ENCODE data around the gene SLC1A5. TPM values are rescaled to one million over a fixed set of nuclear protein-coding genes. Genes with fewer than 3 reads are reported as not detected.

SLC1A5 gene
- polyA plus RNA-seq, 3 donors = 34.6 to 64.9 (median 57.3) TPM

DNA sequence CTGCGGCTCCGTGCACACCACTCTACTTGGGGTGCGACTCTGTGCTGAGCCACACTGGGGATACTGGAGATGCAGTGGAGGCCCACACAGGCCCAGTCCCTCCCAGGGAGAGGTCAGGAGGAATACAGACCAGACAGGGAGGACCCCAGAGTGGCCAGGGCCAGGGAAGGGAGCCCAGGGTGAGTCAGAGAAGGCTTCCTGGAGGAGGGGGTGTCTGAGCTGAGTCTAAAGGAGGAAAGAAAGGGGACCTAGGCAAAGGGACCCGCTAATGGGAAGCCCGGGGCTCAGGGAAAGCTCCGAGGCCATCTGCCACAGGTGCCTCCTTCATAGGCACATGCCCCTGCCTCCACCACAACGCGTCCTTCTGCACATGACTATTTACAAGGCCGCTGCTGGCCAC lies 58.2 kb downstream of the SLC1A5 start:
- peak overlapping the region in 1 of 3 experiments; percentile 73 for H3K4me3 ChIP-seq (replicated peaks in 1 of 3; ENCODE audit: low read depth in 2 of 3, low read length in 3 of 3)
- Mint-ChIP-seq H3K36me3 (peaks cover 67 to 74% of the 10 kb centered on the region in 2 donors), H3K4me3 (no peak overlapping the region), H3K9me3 (peaks cover 0 to 2% (median 0%) of the 10 kb centered on the region in 7 donors), H3K4me1 (peaks cover 68% of the 10 kb centered on the region), H3K27me3 (ENCODE audit: low read depth in 3 of 3) (peaks cover 2% of the 10 kb centered on the region in 3 donors), H3K27ac (peak overlapping the region in 6 of 7 donors; percentile 50 to 99 (median 98))
- no peak overlapping the region for H3K9ac ChIP-seq (ENCODE audit: insufficient read depth, low read length, poor library complexity, severe bottlenecking)
- no peak for DNase-seq
- WGBS (ENCODE audit: insufficient coverage) = 100% methylated on average over 3 of the region's 9 CpGs
- H3K27me3 ChIP-seq (ENCODE audit: control insufficient read depth in 2 of 2, insufficient read depth in 2 of 2, low read length in 2 of 2) = no peaks in the 10 kb centered on the region
- H3K79me2 ChIP-seq (ENCODE audit: insufficient read depth, low read length) = peaks cover 40% of the 10 kb centered on the region
- TF ChIP-seq, protein P1, sequence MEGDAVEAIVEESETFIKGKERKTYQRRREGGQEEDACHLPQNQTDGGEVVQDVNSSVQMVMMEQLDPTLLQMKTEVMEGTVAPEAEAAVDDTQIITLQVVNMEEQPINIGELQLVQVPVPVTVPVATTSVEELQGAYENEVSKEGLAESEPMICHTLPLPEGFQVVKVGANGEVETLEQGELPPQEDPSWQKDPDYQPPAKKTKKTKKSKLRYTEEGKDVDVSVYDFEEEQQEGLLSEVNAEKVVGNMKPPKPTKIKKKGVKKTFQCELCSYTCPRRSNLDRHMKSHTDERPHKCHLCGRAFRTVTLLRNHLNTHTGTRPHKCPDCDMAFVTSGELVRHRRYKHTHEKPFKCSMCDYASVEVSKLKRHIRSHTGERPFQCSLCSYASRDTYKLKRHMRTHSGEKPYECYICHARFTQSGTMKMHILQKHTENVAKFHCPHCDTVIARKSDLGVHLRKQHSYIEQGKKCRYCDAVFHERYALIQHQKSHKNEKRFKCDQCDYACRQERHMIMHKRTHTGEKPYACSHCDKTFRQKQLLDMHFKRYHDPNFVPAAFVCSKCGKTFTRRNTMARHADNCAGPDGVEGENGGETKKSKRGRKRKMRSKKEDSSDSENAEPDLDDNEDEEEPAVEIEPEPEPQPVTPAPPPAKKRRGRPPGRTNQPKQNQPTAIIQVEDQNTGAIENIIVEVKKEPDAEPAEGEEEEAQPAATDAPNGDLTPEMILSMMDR (IDR thresholded peaks at IDR 0.05) = no peak
- H3K4me2 ChIP-seq (replicated peaks; ENCODE audit: extremely low read depth, low read length, poor library complexity, severe bottlenecking) = peak overlapping the region; percentile 82
- peaks cover 55 to 63% of the 10 kb centered on the region in 2 donors for H3K36me3 ChIP-seq (replicated peaks in 1 of 2; ENCODE audit: control insufficient read depth in 1 of 2, insufficient read depth in 2 of 2, low read length in 2 of 2)
- no peak overlapping the region for H2AFZ ChIP-seq (ENCODE audit: insufficient read depth, low read depth, low read length, poor library complexity, severe bottlenecking)
- H4K20me1 ChIP-seq (ENCODE audit: insufficient read depth, low read length) = peaks cover 74% of the 10 kb centered on the region
- intact Hi-C loops (cut with micrococcal nuclease) = loop anchor here (2.0 to 5.0 kb wide), 3 partner anchors 13 to 113 kb away; partner anchors contain the start of gene PRKD2 (in 1 of the 2)
- peak overlapping the region; percentile 89 to 91 for H3K27ac ChIP-seq (ENCODE audit: low read depth in 1 of 2, low read length in 2 of 2)
- peaks cover 64 to 69% of the 10 kb centered on the region in 2 donors for H3K4me1 ChIP-seq (ENCODE audit: control insufficient read depth in 1 of 2, insufficient read depth in 2 of 2, low read length in 2 of 2)
- no peaks in the 10 kb centered on the region for H3K9me3 ChIP-seq (replicated peaks in 1 of 2; ENCODE audit: control insufficient read depth in 1 of 2, insufficient read depth in 1 of 2, low read length in 2 of 2)

GRCh38 chr19:46729696-46730095 lies 58.7 kb downstream of the SLC1A5 start:
- TF ChIP-seq, protein P1 (IDR thresholded peaks at IDR 0.05) = no peak
- H3K4me1 Mint-ChIP-seq = peaks cover 64% of the 10 kb centered on the region
- Histone ChIP-seq H3K9me3 (replicated peaks in 1 of 2; ENCODE audit: control insufficient read depth in 1 of 2, insufficient read depth in 1 of 2, low read length in 2 of 2) (no peaks in the 10 kb centered on the region), H2AFZ (ENCODE audit: insufficient read depth, low read depth, low read length, poor library complexity, severe bottlenecking) (no peak overlapping the region), H3K4me3 (replicated peaks in 1 of 3; ENCODE audit: low read depth in 2 of 3, low read length in 3 of 3) (no peak overlapping the region), H3K27me3 (ENCODE audit: control insufficient read depth in 2 of 2, insufficient read depth in 2 of 2, low read length in 2 of 2) (no peaks in the 10 kb centered on the region), H3K4me1 (ENCODE audit: control insufficient read depth in 1 of 2, insufficient read depth in 2 of 2, low read length in 2 of 2) (peaks cover 59 to 64% of the 10 kb centered on the region in 2 donors), H3K79me2 (ENCODE audit: insufficient read depth, low read length) (peaks cover 40% of the 10 kb centered on the region), H3K4me2 (replicated peaks; ENCODE audit: extremely low read depth, low read length, poor library complexity, severe bottlenecking) (no peak overlapping the region), H3K27ac (ENCODE audit: low read depth in 1 of 2, low read length in 2 of 2) (no peak overlapping the region), H3K9ac (ENCODE audit: insufficient read depth, low read length, poor library complexity, severe bottlenecking) (no peak overlapping the region), H3K36me3 (replicated peaks in 1 of 2; ENCODE audit: control insufficient read depth in 1 of 2, insufficient read depth in 2 of 2, low read length in 2 of 2) (peaks cover 60 to 68% of the 10 kb centered on the region in 2 donors), H4K20me1 (ENCODE audit: insufficient read depth, low read length) (peaks cover 79% of the 10 kb centered on the region)
- peaks cover 2% of the 10 kb centered on the region in 3 donors for H3K27me3 Mint-ChIP-seq (ENCODE audit: low read depth in 3 of 3)
- intact Hi-C loops (cut with micrococcal nuclease) = loop anchor here (2.0 to 5.0 kb wide), 4 partner anchors 13 to 112 kb away; partner anchors contain the start of gene PRKD2 (in 1 of the 2)
- H3K4me3 Mint-ChIP-seq = no peak overlapping the region
- peaks cover 0 to 2% (median 0%) of the 10 kb centered on the region in 7 donors for H3K9me3 Mint-ChIP-seq
- H3K27ac Mint-ChIP-seq = peak overlapping the region in 3 of 7 donors; percentile 50 to 77 (median 71)
- H3K36me3 Mint-ChIP-seq = peaks cover 70 to 79% of the 10 kb centered on the region in 2 donors
- 95% methylated on average over 6 of the region's 7 CpGs for WGBS (ENCODE audit: insufficient coverage)
- DNase-seq = no peak

Measured in CD14-positive monocyte (primary cell).